ENCODE results near the gene GLYR1. TPM values are rescaled to one million over a fixed set of nuclear protein-coding genes. Genes with fewer than 3 reads are reported as not detected.

GLYR1 gene
- total and polyA plus RNA-seq, 2 experiments from 2014 or later = 59.9 to 105 TPM

DNA sequence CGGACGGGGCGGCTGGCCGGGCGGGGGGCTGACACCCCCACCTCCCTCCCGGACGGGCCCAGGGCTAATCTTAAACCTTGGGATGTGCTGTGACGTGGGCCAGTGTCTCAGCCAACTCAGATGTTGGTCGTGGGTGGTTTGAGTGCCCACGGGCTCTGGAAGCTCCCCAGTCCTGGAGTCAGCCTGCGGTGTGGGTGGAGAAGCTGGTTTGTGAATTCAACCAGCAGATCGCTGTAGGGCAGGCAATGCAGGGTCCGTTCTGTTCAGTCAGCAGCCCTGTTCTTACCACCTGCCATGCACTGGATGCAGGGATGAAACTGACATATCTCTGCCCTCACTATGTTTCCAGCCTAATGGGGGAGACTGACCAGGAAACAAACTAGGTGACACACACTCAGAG lies 72.1 kb downstream of the GLYR1 start:
- Histone ChIP-seq H3K27ac (ENCODE audit: low read depth) (no peak overlapping the region), H3K4me2 (no peak overlapping the region), H3K4me1 (ENCODE audit: insufficient read depth) (no peaks in the 10 kb centered on the region), H3K79me2 (replicated peaks; ENCODE audit: insufficient read depth) (no peaks in the 10 kb centered on the region), H3F3A (replicated peaks; ENCODE audit: low read depth) (no peaks in the 10 kb centered on the region), H3K9me2 (ENCODE audit: insufficient read depth) (no peaks in the 10 kb centered on the region), H4K20me1 (replicated peaks; ENCODE audit: insufficient read depth) (no peaks in the 10 kb centered on the region), H3K27me3 (ENCODE audit: insufficient read depth) (no peaks in the 10 kb centered on the region), H2AFZ (no peak overlapping the region), H3K36me3 (ENCODE audit: insufficient read depth) (no peaks in the 10 kb centered on the region), H3K4me3 (no peak overlapping the region)
- Mint-ChIP-seq H3K27ac (no peak overlapping the region), H3K36me3 (ENCODE audit: low read depth) (peaks cover 8% of the 10 kb centered on the region; the same call in 2 of the 3 replicates), H3K27me3 (ENCODE audit: insufficient read depth, low read depth, poor library complexity) (peaks cover 9% of the 10 kb centered on the region), H3K4me1 (0 out of 3 replicates have a peak, but pooled peaks cover 2% of the 10 kb centered on the region), H3K4me3 (no peak overlapping the region), H3K9me3 (peaks cover 3% of the 10 kb centered on the region; the same call in 2 of the 3 replicates)
- TF ChIP-seq STAT1 (IDR thresholded peaks at IDR 0.05; ENCODE audit: unreplicated experiment) (no peak), ZNF331 (CRISPR knock-in tag; IDR thresholded peaks at IDR 0.05; ENCODE audit: low read depth) (no peak), CREB1 (CRISPR knock-in tag; IDR thresholded peaks at IDR 0.05; ENCODE audit: low read depth) (no peak), POLR2AphosphoS5 (IDR thresholded peaks at IDR 0.05; ENCODE audit: low read depth) (no peak)
- TF ChIP-seq, protein P1, sequence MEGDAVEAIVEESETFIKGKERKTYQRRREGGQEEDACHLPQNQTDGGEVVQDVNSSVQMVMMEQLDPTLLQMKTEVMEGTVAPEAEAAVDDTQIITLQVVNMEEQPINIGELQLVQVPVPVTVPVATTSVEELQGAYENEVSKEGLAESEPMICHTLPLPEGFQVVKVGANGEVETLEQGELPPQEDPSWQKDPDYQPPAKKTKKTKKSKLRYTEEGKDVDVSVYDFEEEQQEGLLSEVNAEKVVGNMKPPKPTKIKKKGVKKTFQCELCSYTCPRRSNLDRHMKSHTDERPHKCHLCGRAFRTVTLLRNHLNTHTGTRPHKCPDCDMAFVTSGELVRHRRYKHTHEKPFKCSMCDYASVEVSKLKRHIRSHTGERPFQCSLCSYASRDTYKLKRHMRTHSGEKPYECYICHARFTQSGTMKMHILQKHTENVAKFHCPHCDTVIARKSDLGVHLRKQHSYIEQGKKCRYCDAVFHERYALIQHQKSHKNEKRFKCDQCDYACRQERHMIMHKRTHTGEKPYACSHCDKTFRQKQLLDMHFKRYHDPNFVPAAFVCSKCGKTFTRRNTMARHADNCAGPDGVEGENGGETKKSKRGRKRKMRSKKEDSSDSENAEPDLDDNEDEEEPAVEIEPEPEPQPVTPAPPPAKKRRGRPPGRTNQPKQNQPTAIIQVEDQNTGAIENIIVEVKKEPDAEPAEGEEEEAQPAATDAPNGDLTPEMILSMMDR (conservative IDR thresholded peaks at IDR 0.05; ENCODE audit: low read depth in 2 of 2) = no peak
- TF ChIP-seq, protein P2, sequence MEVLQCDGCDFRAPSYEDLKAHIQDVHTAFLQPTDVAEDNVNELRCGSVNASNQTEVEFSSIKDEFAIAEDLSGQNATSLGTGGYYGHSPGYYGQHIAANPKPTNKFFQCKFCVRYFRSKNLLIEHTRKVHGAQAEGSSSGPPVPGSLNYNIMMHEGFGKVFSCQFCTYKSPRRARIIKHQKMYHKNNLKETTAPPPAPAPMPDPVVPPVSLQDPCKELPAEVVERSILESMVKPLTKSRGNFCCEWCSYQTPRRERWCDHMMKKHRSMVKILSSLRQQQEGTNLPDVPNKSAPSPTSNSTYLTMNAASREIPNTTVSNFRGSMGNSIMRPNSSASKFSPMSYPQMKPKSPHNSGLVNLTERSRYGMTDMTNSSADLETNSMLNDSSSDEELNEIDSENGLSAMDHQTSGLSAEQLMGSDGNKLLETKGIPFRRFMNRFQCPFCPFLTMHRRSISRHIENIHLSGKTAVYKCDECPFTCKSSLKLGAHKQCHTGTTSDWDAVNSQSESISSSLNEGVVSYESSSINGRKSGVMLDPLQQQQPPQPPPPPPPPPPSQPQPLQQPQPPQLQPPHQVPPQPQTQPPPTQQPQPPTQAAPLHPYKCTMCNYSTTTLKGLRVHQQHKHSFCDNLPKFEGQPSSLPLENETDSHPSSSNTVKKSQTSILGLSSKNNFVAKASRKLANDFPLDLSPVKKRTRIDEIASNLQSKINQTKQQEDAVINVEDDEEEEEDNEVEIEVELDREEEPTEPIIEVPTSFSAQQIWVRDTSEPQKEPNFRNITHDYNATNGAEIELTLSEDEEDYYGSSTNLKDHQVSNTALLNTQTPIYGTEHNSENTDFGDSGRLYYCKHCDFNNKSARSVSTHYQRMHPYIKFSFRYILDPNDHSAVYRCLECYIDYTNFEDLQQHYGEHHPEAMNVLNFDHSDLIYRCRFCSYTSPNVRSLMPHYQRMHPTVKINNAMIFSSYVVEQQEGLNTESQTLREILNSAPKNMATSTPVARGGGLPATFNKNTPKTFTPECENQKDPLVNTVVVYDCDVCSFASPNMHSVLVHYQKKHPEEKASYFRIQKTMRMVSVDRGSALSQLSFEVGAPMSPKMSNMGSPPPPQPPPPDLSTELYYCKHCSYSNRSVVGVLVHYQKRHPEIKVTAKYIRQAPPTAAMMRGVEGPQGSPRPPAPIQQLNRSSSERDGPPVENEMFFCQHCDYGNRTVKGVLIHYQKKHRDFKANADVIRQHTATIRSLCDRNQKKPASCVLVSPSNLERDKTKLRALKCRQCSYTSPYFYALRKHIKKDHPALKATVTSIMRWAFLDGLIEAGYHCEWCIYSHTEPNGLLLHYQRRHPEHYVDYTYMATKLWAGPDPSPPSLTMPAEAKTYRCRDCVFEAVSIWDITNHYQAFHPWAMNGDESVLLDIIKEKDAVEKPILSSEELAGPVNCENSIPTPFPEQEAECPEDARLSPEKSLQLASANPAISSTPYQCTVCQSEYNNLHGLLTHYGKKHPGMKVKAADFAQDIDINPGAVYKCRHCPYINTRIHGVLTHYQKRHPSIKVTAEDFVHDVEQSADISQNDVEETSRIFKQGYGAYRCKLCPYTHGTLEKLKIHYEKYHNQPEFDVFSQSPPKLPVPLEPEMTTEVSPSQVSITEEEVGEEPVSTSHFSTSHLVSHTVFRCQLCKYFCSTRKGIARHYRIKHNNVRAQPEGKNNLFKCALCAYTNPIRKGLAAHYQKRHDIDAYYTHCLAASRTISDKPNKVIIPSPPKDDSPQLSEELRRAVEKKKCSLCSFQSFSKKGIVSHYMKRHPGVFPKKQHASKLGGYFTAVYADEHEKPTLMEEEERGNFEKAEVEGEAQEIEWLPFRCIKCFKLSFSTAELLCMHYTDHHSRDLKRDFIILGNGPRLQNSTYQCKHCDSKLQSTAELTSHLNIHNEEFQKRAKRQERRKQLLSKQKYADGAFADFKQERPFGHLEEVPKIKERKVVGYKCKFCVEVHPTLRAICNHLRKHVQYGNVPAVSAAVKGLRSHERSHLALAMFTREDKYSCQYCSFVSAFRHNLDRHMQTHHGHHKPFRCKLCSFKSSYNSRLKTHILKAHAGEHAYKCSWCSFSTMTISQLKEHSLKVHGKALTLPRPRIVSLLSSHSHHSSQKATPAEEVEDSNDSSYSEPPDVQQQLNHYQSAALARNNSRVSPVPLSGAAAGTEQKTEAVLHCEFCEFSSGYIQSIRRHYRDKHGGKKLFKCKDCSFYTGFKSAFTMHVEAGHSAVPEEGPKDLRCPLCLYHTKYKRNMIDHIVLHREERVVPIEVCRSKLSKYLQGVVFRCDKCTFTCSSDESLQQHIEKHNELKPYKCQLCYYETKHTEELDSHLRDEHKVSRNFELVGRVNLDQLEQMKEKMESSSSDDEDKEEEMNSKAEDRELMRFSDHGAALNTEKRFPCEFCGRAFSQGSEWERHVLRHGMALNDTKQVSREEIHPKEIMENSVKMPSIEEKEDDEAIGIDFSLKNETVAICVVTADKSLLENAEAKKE (CRISPR knock-in tag; IDR thresholded peaks at IDR 0.05) = no peak
- DNase-seq (ENCODE audit: low spot score) (no peak), ATAC-seq (no peak)

Measured in GM23338 (cell line).